Esophagus (tissue), 2 donors: ENCODE results near the gene C6orf141. TPM values are rescaled to one million over a fixed set of nuclear protein-coding genes. Genes with fewer than 3 reads are reported as not detected.

Experiments
- H3K27ac ChIP-seq, 2 donors: one replicate each; pipeline ENCODE4 v1.5.1; 2013; ENCODE audit warnings: low read depth in 2 of 2, mild to moderate bottlenecking in 2 of 2, inconsistent platforms in 1 of 2, low read length in 1 of 2, moderate library complexity in 1 of 2
- H3K27me3 ChIP-seq, 2 donors: one replicate each; pipeline ENCODE4 v1.6.1; 2013; ENCODE audit warnings: low read length in 2 of 2, control low read depth in 1 of 2, mild to moderate bottlenecking in 1 of 2; ENCODE audit not compliant: insufficient read depth in 2 of 2, control insufficient read depth in 1 of 2
- H3K36me3 ChIP-seq, 2 donors: one replicate each; pipeline ENCODE4 v1.6.1; 2013; ENCODE audit warnings: low read length in 1 of 2; ENCODE audit not compliant: control insufficient read depth in 2 of 2, insufficient read depth in 2 of 2
- H3K4me1 ChIP-seq, 2 donors: one replicate each; pipeline ENCODE4 v1.6.1; 2013; ENCODE audit warnings: low read length in 1 of 2; ENCODE audit not compliant: control insufficient read depth in 2 of 2, insufficient read depth in 2 of 2
- H3K4me3 ChIP-seq, 2 donors: one replicate each; pipeline ENCODE4 v1.5.1; 2013; ENCODE audit warnings: low read length in 2 of 2, mild to moderate bottlenecking in 2 of 2, low read depth in 1 of 2, moderate library complexity in 1 of 2
- H3K9me3 ChIP-seq, 2 donors: one replicate each; pipeline ENCODE4 v1.6.1; 2013; ENCODE audit warnings: mild to moderate bottlenecking in 2 of 2, low read depth in 1 of 2, low read length in 1 of 2, moderate library complexity in 1 of 2; ENCODE audit not compliant: control insufficient read depth in 2 of 2, insufficient read depth in 1 of 2
- WGBS, 2 donors: extraction: QIAGEN DNeasy Blood & Tissue Kit; methylation state at CpG; one replicate each; pipeline ENCODE4 v1.1.7; 2013; 5-methylcytosine and 5-hydroxymethylcytosine counted together
- polyA plus RNA-seq, 2 donors: library from polyadenylated mRNA; stranded (reverse); fragments of 200-250 nt; gene quantifications; one replicate each; pipeline ENCODE4 v1.2.3, GENCODE V29; 2013
- donor health status: healthy with polysubstance abuse.
- donor health status: Bipolar disorder and iron deficiency.

C6orf141 gene
- polyA plus RNA-seq, 2 donors, result 4.9 to 9.7 TPM

GRCh38 chr6:49519660-49520059, 30.8 kb upstream of the C6orf141 start:
- Histone ChIP-seq H3K27ac (no peak overlapping the region), H3K4me3 (no peak overlapping the region), H3K27me3 (no peaks in the 10 kb centered on the region), H3K4me1 (no peaks in the 10 kb centered on the region), H3K9me3 (no peaks in the 10 kb centered on the region), H3K36me3 (no peaks in the 10 kb centered on the region)
- WGBS, 2 donors, result 85 to 87% methylated on average over 1 of the region's 1 CpG

- Histone ChIP-seq H3K27me3 (no peaks in the 10 kb centered on the region), H3K9me3 (no peaks in the 10 kb centered on the region), H3K36me3 (no peaks in the 10 kb centered on the region), H3K27ac (no peak overlapping the region), H3K4me3 (no peak overlapping the region), H3K4me1 (no peaks in the 10 kb centered on the region)
- WGBS, 2 donors, result 63 to 76% methylated on average over 7 of the region's 7 CpGs
Observed at GRCh38 chr6:49522710-49523593, 27.5 kb upstream of the C6orf141 start.

DNA sequence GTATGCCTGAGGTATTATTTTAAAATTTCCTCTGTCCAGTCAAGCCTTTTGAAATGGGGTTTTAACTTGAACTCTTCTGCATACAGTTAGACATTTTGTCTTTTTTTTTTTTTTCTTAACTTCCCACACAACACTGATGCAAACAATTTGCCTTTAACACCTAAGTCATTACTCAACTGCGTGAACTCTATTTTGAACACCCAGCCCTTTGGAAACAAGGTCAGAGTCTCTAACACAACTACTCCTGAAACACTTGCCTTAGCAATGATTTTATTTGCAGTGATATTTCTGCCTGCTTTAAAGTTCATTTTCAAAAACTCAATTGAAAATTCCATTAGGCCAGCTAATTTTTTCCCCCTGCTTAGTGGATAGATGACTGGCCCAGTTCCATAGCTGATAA, 26.6 kb upstream of the C6orf141 start:
- H3K27me3 ChIP-seq, result no peaks in the 10 kb centered on the region
- no peaks in the 10 kb centered on the region for H3K9me3 ChIP-seq
- H3K4me3 ChIP-seq, result no peak overlapping the region
- no peaks in the 10 kb centered on the region for H3K36me3 ChIP-seq
- no peaks in the 10 kb centered on the region for H3K4me1 ChIP-seq
- no peak overlapping the region for H3K27ac ChIP-seq
- 81 to 84% methylated on average over 1 of the region's 1 CpG for WGBS, 2 donors

GRCh38 chr6:49524541-49524940, 25.9 kb upstream of the C6orf141 start:
- Histone ChIP-seq H3K4me1 (no peaks in the 10 kb centered on the region), H3K27ac (no peak overlapping the region), H3K4me3 (no peak overlapping the region), H3K27me3 (no peaks in the 10 kb centered on the region), H3K36me3 (no peaks in the 10 kb centered on the region), H3K9me3 (no peaks in the 10 kb centered on the region)
- WGBS, 2 donors, result 53 to 59% methylated on average over 7 of the region's 7 CpGs

DNA sequence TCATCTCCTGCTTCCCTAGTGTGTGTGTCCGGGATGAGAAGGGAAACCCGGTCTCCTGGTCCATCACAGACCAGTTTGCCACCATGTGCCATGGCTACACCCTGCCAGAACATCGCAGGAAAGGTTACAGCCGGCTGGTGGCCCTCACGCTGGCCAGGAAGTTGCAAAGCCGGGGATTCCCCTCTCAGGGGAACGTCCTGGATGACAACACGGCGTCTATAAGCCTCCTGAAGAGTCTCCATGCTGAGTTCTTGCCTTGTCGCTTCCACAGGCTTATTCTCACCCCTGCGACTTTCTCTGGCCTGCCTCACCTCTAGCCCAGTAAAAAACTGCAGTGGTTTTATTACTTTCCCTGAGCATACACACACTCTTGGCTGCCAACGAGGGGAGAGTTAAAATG, 23.9 kb upstream of the C6orf141 start:
- no peaks in the 10 kb centered on the region for H3K9me3 ChIP-seq
- no peaks in the 10 kb centered on the region for H3K27me3 ChIP-seq
- no peaks in the 10 kb centered on the region for H3K36me3 ChIP-seq
- WGBS, 2 donors, result 78 to 89% methylated on average over 12 of the region's 12 CpGs
- no peaks in the 10 kb centered on the region for H3K4me1 ChIP-seq
- H3K27ac ChIP-seq, result no peak overlapping the region
- no peak overlapping the region for H3K4me3 ChIP-seq

DNA sequence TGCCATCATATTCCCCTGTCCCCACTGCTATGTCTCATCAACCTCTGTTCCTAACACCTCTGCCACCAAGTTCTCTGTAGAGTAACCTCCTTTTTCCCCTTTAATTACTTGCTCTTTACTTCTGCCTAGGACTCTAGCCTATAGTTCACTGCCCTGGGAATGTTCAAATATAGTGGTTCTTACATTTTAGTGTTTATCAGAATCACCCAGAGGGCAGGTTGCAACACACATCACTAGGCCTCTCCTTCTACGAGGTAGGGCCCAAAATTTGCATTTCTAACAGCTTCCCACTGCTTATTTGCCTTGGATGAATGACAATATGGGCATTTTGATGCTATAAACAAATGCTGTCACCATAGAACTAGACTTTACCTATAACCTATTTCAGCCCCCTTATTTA, 23.1 kb upstream of the C6orf141 start:
- no peaks in the 10 kb centered on the region for H3K36me3 ChIP-seq
- H3K4me1 ChIP-seq, result no peaks in the 10 kb centered on the region
- H3K4me3 ChIP-seq, result no peak overlapping the region
- no peaks in the 10 kb centered on the region for H3K9me3 ChIP-seq
- H3K27ac ChIP-seq, result no peak overlapping the region
- H3K27me3 ChIP-seq, result no peaks in the 10 kb centered on the region
- 33 to 55% methylated on average over 1 of the region's 1 CpG for WGBS, 2 donors

DNA sequence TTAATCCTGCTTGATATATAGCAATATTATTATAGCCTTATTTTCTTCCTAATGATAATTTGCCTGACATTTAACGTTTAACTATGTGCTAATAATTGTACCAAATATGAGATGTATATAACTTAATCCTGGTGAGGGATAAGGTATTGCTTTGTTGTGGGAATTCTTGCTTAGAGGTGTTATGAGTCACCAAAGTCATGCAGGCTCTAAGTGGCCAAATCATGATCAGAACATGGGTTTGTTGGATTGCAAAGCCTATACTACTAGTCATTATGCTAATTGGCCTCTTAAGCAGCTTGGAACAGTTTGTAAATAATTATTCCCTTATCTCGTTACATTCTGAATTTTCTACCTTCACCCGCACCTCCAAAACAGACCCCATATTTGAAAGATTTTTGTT, 21.9 kb upstream of the C6orf141 start:
- H3K36me3 ChIP-seq, result no peaks in the 10 kb centered on the region
- WGBS, 2 donors, result 31 to 54% methylated on average over 3 of the region's 3 CpGs
- H3K4me3 ChIP-seq, result no peak overlapping the region
- no peaks in the 10 kb centered on the region for H3K27me3 ChIP-seq
- no peak overlapping the region for H3K27ac ChIP-seq
- no peaks in the 10 kb centered on the region for H3K4me1 ChIP-seq
- H3K9me3 ChIP-seq, result no peaks in the 10 kb centered on the region

DNA sequence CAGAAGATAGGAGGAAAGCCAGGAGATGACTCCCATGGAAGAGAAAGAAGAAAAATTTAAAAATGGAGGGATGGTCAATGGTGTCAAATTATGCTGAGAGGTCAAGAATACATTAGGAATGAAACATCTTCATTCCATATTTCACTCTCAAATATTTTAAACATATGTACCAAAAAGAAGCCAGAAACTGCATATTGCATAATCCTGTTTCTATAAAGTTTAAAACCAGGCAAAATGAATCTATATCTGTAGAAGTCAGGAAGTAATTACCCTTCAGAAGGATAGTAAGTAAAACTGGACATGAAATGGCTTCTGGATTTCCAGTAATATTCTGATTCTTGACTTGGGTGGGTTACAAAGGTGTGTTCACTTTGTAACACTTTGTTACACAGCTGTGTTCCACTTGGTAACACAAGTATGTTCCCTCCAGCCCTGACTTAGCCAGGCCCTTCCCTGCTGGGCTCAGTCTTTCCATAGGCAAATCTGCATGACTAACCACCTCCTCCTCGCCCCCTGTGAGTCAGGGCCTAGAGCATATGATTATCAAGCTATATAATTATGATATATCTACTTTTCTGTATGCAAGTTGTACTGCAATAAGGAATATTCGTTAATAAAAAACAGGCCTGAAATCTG, 20.2 kb upstream of the C6orf141 start:
- Histone ChIP-seq H3K27ac (no peak overlapping the region), H3K9me3 (no peaks in the 10 kb centered on the region), H3K4me3 (no peak overlapping the region), H3K27me3 (no peaks in the 10 kb centered on the region), H3K4me1 (no peaks in the 10 kb centered on the region), H3K36me3 (no peaks in the 10 kb centered on the region)
- 63 to 73% methylated on average over 2 of the region's 2 CpGs for WGBS, 2 donors

DNA sequence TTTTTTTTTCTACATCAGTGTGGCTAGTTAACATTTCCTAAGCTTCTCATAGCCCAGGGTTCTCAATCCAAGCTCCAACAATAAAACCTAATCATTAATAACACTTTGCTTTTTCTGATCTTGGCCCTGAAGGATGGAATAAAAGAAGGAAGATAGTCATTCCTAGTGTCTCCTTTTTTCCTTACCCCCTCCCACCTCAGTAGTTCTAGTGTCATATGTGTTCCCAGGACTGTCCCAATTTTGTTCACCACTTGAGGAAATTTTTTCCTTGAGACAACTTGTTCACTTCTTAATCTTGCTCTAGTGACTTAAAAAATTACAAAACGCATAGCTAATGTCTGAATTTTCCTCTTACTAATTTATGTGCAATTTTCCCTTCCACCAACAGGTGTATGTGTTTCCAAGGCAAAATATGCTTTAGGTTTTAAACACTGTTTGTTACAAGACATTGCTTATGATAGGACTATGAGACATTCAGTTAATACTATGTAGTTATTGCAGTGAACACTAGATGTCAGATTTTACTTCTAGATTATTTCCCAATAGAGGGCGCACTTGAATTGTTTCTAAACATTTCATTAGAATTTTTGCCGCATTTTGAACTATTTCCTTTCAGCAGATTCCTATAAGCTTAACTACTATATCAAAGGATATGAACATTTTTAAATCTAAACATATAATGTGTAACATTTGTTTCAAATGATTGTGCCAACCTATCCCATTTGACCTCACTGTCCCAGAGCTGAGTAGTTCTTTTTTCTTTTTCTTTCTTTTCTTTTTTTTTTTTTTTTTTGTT, 18.5 kb upstream of the C6orf141 start:
- 3 to 7% methylated on average over 3 of the region's 3 CpGs for WGBS, 2 donors
- no peaks in the 10 kb centered on the region for H3K36me3 ChIP-seq
- no peak overlapping the region for H3K27ac ChIP-seq
- no peaks in the 10 kb centered on the region for H3K27me3 ChIP-seq
- H3K4me1 ChIP-seq, result no peaks in the 10 kb centered on the region
- H3K4me3 ChIP-seq, result no peak overlapping the region
- H3K9me3 ChIP-seq, result no peaks in the 10 kb centered on the region
